ENCODE results near the gene PUS3.

DNA sequence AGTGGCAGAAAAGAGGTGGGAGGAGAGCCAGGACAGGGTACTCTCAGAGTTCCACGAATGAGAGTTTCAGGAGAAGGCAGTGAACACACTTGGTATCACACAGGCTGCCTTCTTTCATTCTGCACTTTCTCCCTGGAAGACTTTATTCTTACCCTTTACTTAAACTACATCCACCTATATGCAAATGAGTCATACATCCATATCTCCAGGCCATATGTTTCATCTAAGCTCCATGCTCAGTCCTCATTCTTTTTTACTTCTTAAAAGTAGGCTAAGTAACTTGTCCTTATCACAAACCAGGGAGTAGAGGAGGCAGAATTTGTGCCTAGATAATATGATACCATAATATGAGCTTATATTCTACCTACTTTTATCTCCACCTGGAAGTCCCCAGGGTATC, 21.7 kb downstream of the PUS3 start:
- TF ChIP-seq FOXK1 (CRISPR knock-in tag; IDR thresholded peaks at IDR 0.05) (no peak), CTCF (IDR thresholded peaks at IDR 0.05) (no peak), ZNF423 (CRISPR knock-in tag; IDR thresholded peaks at IDR 0.05) (no peak), FOXJ3 (CRISPR knock-in tag; IDR thresholded peaks at IDR 0.05; ENCODE audit: borderline replicate concordance) (no peak), ATF3 (CRISPR knock-in tag; conservative IDR thresholded peaks at IDR 0.05) (no peak), EMX1 (CRISPR knock-in tag; IDR thresholded peaks at IDR 0.05) (no peak), NFYB (CRISPR knock-in tag; conservative IDR thresholded peaks at IDR 0.05; ENCODE audit: low read depth) (no peak), CREB1 (CRISPR knock-in tag; IDR thresholded peaks at IDR 0.05) (no peak), TEAD4 (CRISPR knock-in tag; IDR thresholded peaks at IDR 0.05) (no peak), SP1 (CRISPR knock-in tag; conservative IDR thresholded peaks at IDR 0.05) (no peak)
- TF ChIP-seq, protein P1, sequence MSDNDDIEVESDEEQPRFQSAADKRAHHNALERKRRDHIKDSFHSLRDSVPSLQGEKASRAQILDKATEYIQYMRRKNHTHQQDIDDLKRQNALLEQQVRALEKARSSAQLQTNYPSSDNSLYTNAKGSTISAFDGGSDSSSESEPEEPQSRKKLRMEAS (CRISPR knock-in tag; IDR thresholded peaks at IDR 0.05) = no peak
- TF ChIP-seq, protein P2, sequence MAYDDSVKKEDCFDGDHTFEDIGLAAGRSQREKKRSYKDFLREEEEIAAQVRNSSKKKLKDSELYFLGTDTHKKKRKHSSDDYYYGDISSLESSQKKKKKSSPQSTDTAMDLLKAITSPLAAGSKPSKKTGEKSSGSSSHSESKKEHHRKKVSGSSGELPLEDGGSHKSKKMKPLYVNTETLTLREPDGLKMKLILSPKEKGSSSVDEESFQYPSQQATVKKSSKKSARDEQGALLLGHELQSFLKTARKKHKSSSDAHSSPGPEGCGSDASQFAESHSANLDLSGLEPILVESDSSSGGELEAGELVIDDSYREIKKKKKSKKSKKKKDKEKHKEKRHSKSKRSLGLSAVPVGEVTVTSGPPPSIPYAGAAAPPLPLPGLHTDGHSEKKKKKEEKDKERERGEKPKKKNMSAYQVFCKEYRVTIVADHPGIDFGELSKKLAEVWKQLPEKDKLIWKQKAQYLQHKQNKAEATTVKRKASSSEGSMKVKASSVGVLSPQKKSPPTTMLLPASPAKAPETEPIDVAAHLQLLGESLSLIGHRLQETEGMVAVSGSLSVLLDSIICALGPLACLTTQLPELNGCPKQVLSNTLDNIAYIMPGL (CRISPR knock-in tag; IDR thresholded peaks at IDR 0.05) = no peak
- TF ChIP-seq, protein P3, sequence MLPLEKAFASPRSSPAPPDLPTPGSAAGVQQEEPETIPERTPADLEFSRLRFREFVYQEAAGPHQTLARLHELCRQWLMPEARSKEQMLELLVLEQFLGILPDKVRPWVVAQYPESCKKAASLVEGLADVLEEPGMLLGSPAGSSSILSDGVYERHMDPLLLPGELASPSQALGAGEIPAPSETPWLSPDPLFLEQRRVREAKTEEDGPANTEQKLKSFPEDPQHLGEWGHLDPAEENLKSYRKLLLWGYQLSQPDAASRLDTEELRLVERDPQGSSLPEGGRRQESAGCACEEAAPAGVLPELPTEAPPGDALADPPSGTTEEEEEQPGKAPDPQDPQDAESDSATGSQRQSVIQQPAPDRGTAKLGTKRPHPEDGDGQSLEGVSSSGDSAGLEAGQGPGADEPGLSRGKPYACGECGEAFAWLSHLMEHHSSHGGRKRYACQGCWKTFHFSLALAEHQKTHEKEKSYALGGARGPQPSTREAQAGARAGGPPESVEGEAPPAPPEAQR (CRISPR knock-in tag; IDR thresholded peaks at IDR 0.05) = no peak
- TF ChIP-seq, protein P4, sequence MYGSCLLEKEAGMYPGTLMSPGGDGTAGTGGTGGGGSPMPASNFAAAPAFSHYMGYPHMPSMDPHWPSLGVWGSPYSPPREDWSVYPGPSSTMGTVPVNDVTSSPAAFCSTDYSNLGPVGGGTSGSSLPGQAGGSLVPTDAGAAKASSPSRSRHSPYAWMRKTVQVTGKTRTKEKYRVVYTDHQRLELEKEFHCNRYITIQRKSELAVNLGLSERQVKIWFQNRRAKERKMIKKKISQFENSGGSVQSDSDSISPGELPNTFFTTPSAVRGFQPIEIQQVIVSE (CRISPR knock-in tag; IDR thresholded peaks at IDR 0.05; ENCODE audit: borderline replicate concordance) = no peak
